Heart left ventricle (tissue), 16 donors: ENCODE measurements around the gene GIGYF1. TPM values are rescaled to one million over a fixed set of nuclear protein-coding genes. Genes with fewer than 3 reads are reported as not detected.
"Not testable (repeated sequence)": the region's sequence is repeated elsewhere in the genome, so short reads cannot be mapped to it uniquely, and the experiment has no call there.

ENCODE experiments used
- ATAC-seq, 4 donors: fragments of 200-7000 bp; cut with Tn5 transposase; one replicate each; pipeline ENCODE4 v1.9.1; 2020 to 2022; ENCODE audit warnings: moderate library complexity in 4 of 4, mild to moderate bottlenecking in 3 of 4, moderate number of reproducible peaks in 1 of 4
- DNase-seq, 5 donors: peaks; one replicate each; pipeline ENCODE4 v3.0.0-alpha.2; 2020
- H3K27ac ChIP-seq, 12 donors: fragments of 200-600 bp; sonication (generic) in 4 of 12; one replicate each; pipeline versions ENCODE4 v1.5.0 to v1.8.0; 2016 to 2022; ENCODE audit warnings: mild to moderate bottlenecking in 2 of 12
- H3K27me3 ChIP-seq, 9 donors: fragments of 200-600 bp; sonication (generic) in 2 of 9; one replicate each; pipeline versions ENCODE4 v1.5.1 to v1.8.0; 2016 to 2022; ENCODE audit warnings: mild to moderate bottlenecking in 3 of 9
- H3K36me3 ChIP-seq, 9 donors: fragments of 200-600 bp; sonication (generic) in 2 of 9; one replicate each; pipeline versions ENCODE4 v1.5.0 to v1.8.0; 2018 to 2022; ENCODE audit warnings: mild to moderate bottlenecking in 2 of 9
- H3K4me1 ChIP-seq, 12 donors: fragments of 200-600 bp; sonication (generic) in 4 of 12; one replicate each; pipeline versions ENCODE4 v1.5.0 to v1.8.0; 2016 to 2022; ENCODE audit warnings: mild to moderate bottlenecking in 3 of 12
- H3K4me3 ChIP-seq, 12 donors: fragments of 200-600 bp; sonication (generic) in 4 of 12; one replicate each; pipeline versions ENCODE4 v1.5.0 to v1.8.0; 2017 to 2022; ENCODE audit warnings: mild to moderate bottlenecking in 9 of 12, moderate library complexity in 4 of 12
- H3K9me3 ChIP-seq, 12 donors: fragments of 200-600 bp; sonication (generic) in 4 of 12; one replicate each; pipeline versions ENCODE4 v1.5.0 to v1.8.0; 2016 to 2022; ENCODE audit warnings: mild to moderate bottlenecking in 1 of 12
- POLR2A ChIP-seq, 2 donors: fragments of 450-650 bp; IDR thresholded peaks; one replicate each; pipeline ENCODE4 v1.6.1; 2017; ENCODE audit warnings: antibody characterized with exemption in 2 of 2, mild to moderate bottlenecking in 2 of 2, moderate library complexity in 2 of 2
- WGBS, 4 donors: extraction: QIAGEN DNeasy Blood & Tissue Kit in 2 of 4; methylation state at CpG; one replicate each; pipeline versions ENCODE4 v1.1.5 to v1.1.7; 2013 to 2018; 5-methylcytosine and 5-hydroxymethylcytosine counted together
- intact Hi-C, 10 donors: fragments of 100-400 bp; cut with DNase I; formaldehyde crosslinking; loops; one replicate each; pipeline versions ENCODE4 v1.11.1 to v1.14.2; 2022
- polyA plus RNA-seq, 2 donors: library from polyadenylated mRNA; stranded (reverse); fragments of 200-250 nt; gene quantifications; one replicate each; pipeline ENCODE4 v1.2.3, GENCODE V29; 2013
- total RNA-seq, 9 donors: library from RNA; depleted of rRNA in 2 of 9; stranded (reverse); fragments of >200 nt in 2 of 9; fragmentation: NEBNext Ultra II Directional in 3 of 9; extraction: Animal tissue kit (Norgen Biotek cat#: 25700) in 3 of 9; gene quantifications; one replicate each; pipeline versions ENCODE4 v1.1.0 to v1.2.4, GENCODE V29; 2016 to 2023
- TF ChIP-seq, protein P1 (sequence below), 12 donors: fragments of 200-600 bp; sonication (generic) in 4 of 12; IDR thresholded peaks; one replicate each; pipeline versions ENCODE4 v1.5.0 to v1.8.0; 2018 to 2022; ENCODE audit warnings: antibody characterized with exemption in 12 of 12, mild to moderate bottlenecking in 5 of 12
- donor health status: ischemic (EF 13 %, LVEDD 7.1; RV severe dilation, severe dysfunction).
- donor health status: healthy with polysubstance abuse.
- donor health status: DM: no; HTN: yes; CAD: no.
- donor health status: DM: no; HTN: no; CAD: no.
- donor health status: ischemic (EF 25% LVEDD 6.9; RV normal size, moderate dysfunction).
- donor health status: ischemic (EF 25% LVEDD 5.7; RV mildly dilated, moderate dysfunction).
- donor health status: healthy.
- donor health status: DM: yes; HTN: yes; CAD: no.
- donor health status: ischemic (EF 35%, LVEDD 5.7; RV mildly dilated, moderate dysfunction).
- donor health status: nonischemic (EF 11% LVEDD 7.7; RV severe dilation, severe dysfunction).
- donor health status: DM: yes; HTN: yes; CAD: no.
- donor health status: PGD.
- donor health status: ischemic (EF 29% LVEDD 5.4; RV normal size, mild dysfunction).
- donor health status: nonischemic (EF 23%, LVEDD 6.1; RV moderate dilation, normal function).

Gene GIGYF1
- total and polyA plus RNA-seq, 11 donors, result 12.9 to 31.7 (median 23.2) TPM

DNA sequence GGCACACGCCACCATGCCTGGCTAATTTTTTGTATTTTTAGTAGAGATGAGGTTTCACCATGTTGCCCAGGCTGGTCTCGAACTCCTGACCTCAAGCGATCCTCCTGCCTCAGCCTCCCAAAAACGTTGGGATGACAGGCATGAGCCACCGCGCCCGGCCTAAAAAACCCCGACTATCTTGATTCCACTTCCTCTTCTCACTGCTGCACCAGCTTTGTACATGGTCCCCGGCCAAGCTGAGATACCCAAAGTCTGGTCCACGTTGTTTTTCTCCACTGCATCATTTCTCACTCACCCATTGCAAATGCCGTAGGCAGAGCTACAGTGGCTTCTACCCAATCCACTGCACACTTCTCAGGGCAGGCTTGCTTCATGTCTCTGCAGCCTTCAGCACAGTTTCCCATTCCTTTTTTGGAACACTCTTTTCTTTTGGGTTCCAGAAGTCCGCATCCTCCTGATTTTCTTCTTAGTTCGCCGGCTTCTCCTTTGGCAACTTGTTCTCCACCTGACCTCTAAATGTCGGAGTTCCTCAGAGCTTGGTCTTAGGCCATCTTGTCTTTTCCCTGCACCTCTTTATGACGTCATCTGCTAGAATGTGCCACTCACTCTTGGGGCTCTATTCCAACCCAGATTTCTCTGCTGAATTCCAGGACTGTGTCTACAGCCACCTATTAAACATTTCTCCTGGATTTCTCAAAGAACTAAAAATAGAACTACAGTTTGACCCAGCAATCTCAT lies 26.6 kb downstream of the GIGYF1 start:
- intact Hi-C loops, result loop anchor here in 1 of 10 donors (5.0 kb wide), 1 partner anchor 40 kb away; no protein-coding TSS in a partner anchor
- H3K4me1 ChIP-seq, result peaks cover 0 to under 1% (median 0%) of the 10 kb centered on the region in 12 donors
- H3K27ac ChIP-seq, result no peak overlapping the region
- no peaks in the 10 kb centered on the region for H3K36me3 ChIP-seq
- 79 to 82% (median 82%) methylated on average over 16 of the region's 16 CpGs for WGBS, 4 donors
- H3K9me3 ChIP-seq, result no peaks in the 10 kb centered on the region
- H3K4me3 ChIP-seq, result no peak overlapping the region
- ATAC-seq, result no peak
- DNase-seq, result no peak
- no peaks in the 10 kb centered on the region for H3K27me3 ChIP-seq
- TF ChIP-seq POLR2A (IDR thresholded peaks at IDR 0.05), result no peak
- TF ChIP-seq, protein P1, sequence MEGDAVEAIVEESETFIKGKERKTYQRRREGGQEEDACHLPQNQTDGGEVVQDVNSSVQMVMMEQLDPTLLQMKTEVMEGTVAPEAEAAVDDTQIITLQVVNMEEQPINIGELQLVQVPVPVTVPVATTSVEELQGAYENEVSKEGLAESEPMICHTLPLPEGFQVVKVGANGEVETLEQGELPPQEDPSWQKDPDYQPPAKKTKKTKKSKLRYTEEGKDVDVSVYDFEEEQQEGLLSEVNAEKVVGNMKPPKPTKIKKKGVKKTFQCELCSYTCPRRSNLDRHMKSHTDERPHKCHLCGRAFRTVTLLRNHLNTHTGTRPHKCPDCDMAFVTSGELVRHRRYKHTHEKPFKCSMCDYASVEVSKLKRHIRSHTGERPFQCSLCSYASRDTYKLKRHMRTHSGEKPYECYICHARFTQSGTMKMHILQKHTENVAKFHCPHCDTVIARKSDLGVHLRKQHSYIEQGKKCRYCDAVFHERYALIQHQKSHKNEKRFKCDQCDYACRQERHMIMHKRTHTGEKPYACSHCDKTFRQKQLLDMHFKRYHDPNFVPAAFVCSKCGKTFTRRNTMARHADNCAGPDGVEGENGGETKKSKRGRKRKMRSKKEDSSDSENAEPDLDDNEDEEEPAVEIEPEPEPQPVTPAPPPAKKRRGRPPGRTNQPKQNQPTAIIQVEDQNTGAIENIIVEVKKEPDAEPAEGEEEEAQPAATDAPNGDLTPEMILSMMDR (IDR thresholded peaks at IDR 0.05), result no peak

- no peak overlapping the region for H3K27ac ChIP-seq
- H3K4me1 ChIP-seq, result no peaks in the 10 kb centered on the region
- H3K27me3 ChIP-seq, result peaks cover 0 to 4% (median 0%) of the 10 kb centered on the region in 9 donors
- intact Hi-C loops, result loop anchor here in 1 of 10 donors (5.0 kb wide), 1 partner anchor 38 kb away; no protein-coding TSS in a partner anchor
- ATAC-seq, result no peak
- TF ChIP-seq, protein P1 (IDR thresholded peaks at IDR 0.05), result no peak
- peak in 1 of 5 donors; percentile 1 for DNase-seq
- H3K9me3 ChIP-seq, result no peaks in the 10 kb centered on the region
- 91 to 97% (median 93%) methylated on average over 5 of the region's 5 CpGs for WGBS, 4 donors
- H3K36me3 ChIP-seq, result no peaks in the 10 kb centered on the region
- H3K4me3 ChIP-seq, result no peak overlapping the region
Observed at GRCh38 chr7:100665168-100665726, 28.8 kb downstream of the GIGYF1 start.

DNA sequence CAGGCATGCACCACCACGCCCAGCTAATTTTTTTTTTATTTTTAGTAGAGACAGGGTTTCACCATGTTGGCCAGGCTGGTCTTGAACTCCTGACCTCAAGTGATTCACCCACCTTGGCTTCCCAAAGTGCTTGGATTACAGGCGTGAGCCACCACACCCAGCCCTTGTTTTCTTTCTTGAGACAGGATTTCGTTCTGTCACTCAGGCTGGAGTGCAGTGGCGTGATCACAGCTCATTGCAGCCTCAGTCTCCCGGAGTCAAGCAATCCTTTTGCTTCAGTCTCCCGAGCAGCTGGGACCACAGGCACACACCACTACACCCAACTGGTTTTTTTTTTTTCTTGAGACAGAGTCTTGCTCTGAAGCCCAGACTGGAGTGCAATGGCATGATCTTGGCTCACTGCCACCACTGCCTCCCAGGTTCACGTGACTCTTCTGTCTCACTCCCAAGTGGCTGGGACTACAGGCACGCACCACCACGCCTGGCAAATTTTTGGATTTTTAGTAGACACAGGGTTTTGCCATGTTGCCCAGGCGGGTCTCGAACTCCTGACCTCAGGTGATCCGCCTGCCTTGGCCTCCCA lies 31.8 kb downstream of the GIGYF1 start:
- DNase-seq, result peak in 1 of 5 donors; percentile 33
- H3K4me3 ChIP-seq, H3K36me3 ChIP-seq, H3K27ac ChIP-seq, intact Hi-C loops, H3K4me1 ChIP-seq, ATAC-seq, H3K9me3 ChIP-seq: not testable (repeated sequence)
- WGBS, 4 donors, result 72 to 84% (median 74%) methylated on average over 12 of the region's 12 CpGs
- H3K27me3 ChIP-seq, result peaks cover 1 to 26% (median 8%) of the 10 kb centered on the region in 9 donors

DNA sequence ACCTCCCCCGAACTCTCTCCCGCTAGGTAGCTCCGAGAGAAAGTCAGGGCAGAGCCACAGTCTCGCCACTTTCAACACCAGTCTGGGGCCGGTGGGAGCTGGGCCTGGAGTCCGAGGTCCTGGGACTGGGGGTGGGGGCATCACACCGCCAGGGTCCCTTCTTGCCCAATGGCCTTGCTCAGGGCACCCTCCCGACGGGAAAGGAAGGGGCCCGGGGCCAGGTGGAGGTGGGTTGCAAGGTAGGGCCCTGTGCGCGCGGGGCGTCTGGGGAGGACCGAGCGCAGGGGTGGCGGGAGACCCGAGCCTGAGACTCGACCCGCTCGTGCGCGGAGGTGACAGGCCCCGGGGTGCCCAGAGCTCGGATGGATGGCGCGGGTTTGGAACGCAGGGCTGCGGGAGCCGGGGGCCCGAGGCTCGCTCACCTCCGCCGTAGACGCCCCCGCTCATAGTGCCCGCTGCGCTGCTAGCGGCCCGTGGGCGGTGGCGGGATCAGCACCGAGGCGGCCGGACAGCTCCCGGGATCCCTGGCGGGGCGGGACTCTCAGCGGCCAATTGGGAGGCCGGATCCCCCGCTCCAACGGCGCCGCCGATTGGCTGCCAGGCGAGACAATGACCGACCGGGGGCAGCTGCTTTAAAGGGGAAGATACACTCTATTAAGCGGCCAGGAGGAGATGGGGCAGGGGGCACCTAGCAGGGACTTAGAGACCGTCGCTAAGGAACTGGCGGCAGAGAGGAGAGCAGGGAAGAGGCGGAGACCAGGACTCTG lies 38.0 kb downstream of the GIGYF1 start, which contains the start of gene ACTL6B:
Gene ACTL6B (minus strand): TSS at position 541 of the 767 bp plus-strand sequence. CDS start 94 bp downstream, at position 447.
- no peak for TF ChIP-seq POLR2A (IDR thresholded peaks at IDR 0.05)
- TF ChIP-seq, protein P1 (IDR thresholded peaks at IDR 0.05), result no peak
- peaks cover 16 to 84% (median 37%) of the 10 kb centered on the region in 9 donors for H3K27me3 ChIP-seq
- no peaks in the 10 kb centered on the region for H3K36me3 ChIP-seq
- H3K27ac ChIP-seq, result no peak within 1 kb of the TSS
- H3K9me3 ChIP-seq, result no peaks in the 10 kb centered on the region
- no peak within 1 kb of the TSS for H3K4me3 ChIP-seq
- intact Hi-C loops, result loop anchor here in 1 of 10 donors (1.0 kb wide), 1 partner anchor 13 kb away; no protein-coding TSS in a partner anchor
- ATAC-seq (peak in 3 of 4 donors; percentile 80 to 84 (median 83)), DNase-seq (peak; percentile 57 to 83 (median 72))
- H3K4me1 ChIP-seq, result peaks cover 0 to 7% (median 0%) of the 10 kb centered on the region in 12 donors
- WGBS, 4 donors, result 9 to 19% (median 9%) methylated on average over 12 to 63 of the region's 63 CpGs
